Panc1 (cell line): ENCODE results near the gene ERG28. TPM values are rescaled to one million over a fixed set of nuclear protein-coding genes. Genes with fewer than 3 reads are reported as not detected.

ENCODE experiments used
- ATAC-seq: fragments of 200-7000 bp; cut with Tn5 transposase; 2 replicates; pipeline ENCODE4 v1.9.1; 2020; ENCODE audit warnings: mild to moderate bottlenecking, moderate library complexity
- BruUV-seq: library from RNA; stranded (reverse); fragments of 400-500 nt; replicated peaks from 2 replicates; lab custom pipeline; 2021; lab: Mats Ljungman, UMichigan
- CTCF ChIA-PET: fragments of 300-600 bp; sonication (Branson Sonifier 250); formaldehyde crosslinking; loops from one replicate; lab custom pipeline; 2022; ENCODE audit warnings: antibody characterized with exemption; lab: Charles Lee
- POLR2A ChIA-PET: fragments of 300-600 bp; sonication (Branson Sonifier 250); formaldehyde crosslinking; loops from one replicate; lab custom pipeline; 2022; ENCODE audit warnings: antibody characterized with exemption; lab: Charles Lee
- DNase-seq: peaks from one replicate; pipeline ENCODE4 v3.0.0-alpha.2; 2010; ENCODE audit warnings: low read depth, low spot score
- H3K27ac ChIP-seq: 2 replicates; pipeline ENCODE4 v1.5.1; 2011; ENCODE audit warnings: mild to moderate bottlenecking, low read length, inconsistent platforms
- H3K27me3 ChIP-seq: fragments of 200-500 bp; sonication (Bioruptor generic); 2 replicates; pipeline ENCODE4 v1.6.0; 2014; ENCODE audit warnings: low read length, inconsistent platforms; ENCODE audit not compliant: control insufficient read depth, insufficient read depth
- H3K36me3 ChIP-seq: fragments of 200-500 bp; sonication (Bioruptor generic); 2 replicates; pipeline ENCODE4 v1.5.1; 2014; ENCODE audit warnings: inconsistent platforms, mild to moderate bottlenecking, low read length, moderate library complexity; ENCODE audit not compliant: control insufficient read depth, insufficient read depth
- H3K4me1 ChIP-seq: 2 replicates; pipeline ENCODE4 v1.5.1; 2011; ENCODE audit warnings: inconsistent platforms, mild to moderate bottlenecking, low read length, moderate library complexity; ENCODE audit not compliant: control insufficient read depth, insufficient read depth
- H3K4me3 ChIP-seq, 2 experiments: 2 replicates each; pipeline ENCODE4 v1.5.1; 2011 to 2012; ENCODE audit warnings: low read depth in 2 of 2, low read length in 2 of 2, mild to moderate bottlenecking in 2 of 2, inconsistent platforms in 1 of 2, moderate library complexity in 1 of 2
- H3K9me3 ChIP-seq: fragments of 200-500 bp; sonication (Bioruptor generic); 2 replicates; pipeline ENCODE4 v1.5.1; 2014; ENCODE audit warnings: low read depth, mild to moderate bottlenecking, inconsistent platforms, low read length, moderate library complexity; ENCODE audit not compliant: control insufficient read depth, insufficient read depth
- CTCF ChIP-seq: fragments of 450-650 bp; IDR thresholded peaks from 2 replicates; pipeline ENCODE4 v1.5.1; 2017; ENCODE audit warnings: mild to moderate bottlenecking
- POLR2AphosphoS5 ChIP-seq: IDR thresholded peaks from 2 replicates; pipeline ENCODE4 v1.6.1; 2012; ENCODE audit warnings: mild to moderate bottlenecking, low read depth, low read length, moderate library complexity
- REST ChIP-seq, 2 experiments: IDR thresholded peaks; 2 replicates each; pipeline ENCODE4 v1.6.1; 2011 to 2012; ENCODE audit warnings: low read depth in 2 of 2, control low read depth in 1 of 2, low read length in 1 of 2, mild to moderate bottlenecking in 1 of 2, moderate library complexity in 1 of 2; ENCODE audit not compliant: insufficient read depth in 1 of 2
- SIN3A ChIP-seq: IDR thresholded peaks from 2 replicates; pipeline ENCODE4 v1.6.1; 2012; ENCODE audit warnings: low read depth, mild to moderate bottlenecking, low read length, moderate library complexity, borderline replicate concordance; ENCODE audit not compliant: insufficient read depth
- TCF7L2 ChIP-seq: IDR thresholded peaks from 2 replicates; pipeline ENCODE4 v1.6.1; 2011; ENCODE audit warnings: mild to moderate bottlenecking, low read depth, low read length, inconsistent platforms
- in situ Hi-C: cut with HindIII; loops from 2 replicates; pipeline ENCODE4 v1.10.0; 2016; ENCODE audit warnings: low sequenced_read_pairs, low pct_unique_long_range_greater_than_20kb
- intact Hi-C: fragments of 100-400 bp; cut with micrococcal nuclease; formaldehyde crosslinking; loops from one replicate; pipeline ENCODE4 v1.10.0; 2022; ENCODE audit not compliant: unreplicated experiment
- total RNA-seq: library from RNA; stranded (reverse); gene quantifications from one replicate; pipeline ENCODE4 v1.2.1, GENCODE V29; 2021; ENCODE audit not compliant: unreplicated experiment

ERG28 gene
- total RNA-seq, 1 experiment from 2014 or later: 23.1 TPM

GRCh38 chr14:75607842-75608640, 52.6 kb downstream of the ERG28 start:
- CTCF ChIA-PET: no interaction called here
- in situ Hi-C loops (no loop called here), intact Hi-C loops (no loop called here)
- peaks cover 6% of the 10 kb centered on the region; the same call in 1 of the 2 replicates for H3K9me3 ChIP-seq
- DNase-seq (no peak), ATAC-seq (no peak)
- no peaks in the 10 kb centered on the region for H3K36me3 ChIP-seq
- H3K27ac ChIP-seq: no peak overlapping the region
- no peak for TF ChIP-seq CTCF
- TF ChIP-seq TCF7L2: no peak
- no peak for TF ChIP-seq SIN3A
- TF ChIP-seq POLR2AphosphoS5: no peak
- TF ChIP-seq REST (IDR thresholded peaks at IDR 0.05; ENCODE audit: insufficient read depth in 1 of 2, low read depth in 2 of 2, low read length in 1 of 2): no peak
- peaks cover 4% of the 10 kb centered on the region for H3K4me1 ChIP-seq
- POLR2A ChIA-PET: no interaction called here
- H3K27me3 ChIP-seq: no peaks in the 10 kb centered on the region
- BruUV-seq: no TSS peak
- H3K4me3 ChIP-seq: no peak overlapping the region

- no peak overlapping the region for H3K27ac ChIP-seq
- POLR2A ChIA-PET: no interaction called here
- no TSS peak for BruUV-seq
- no peaks in the 10 kb centered on the region for H3K27me3 ChIP-seq
- H3K4me3 ChIP-seq: no peak overlapping the region
- CTCF ChIA-PET: no interaction called here
- no peak for ATAC-seq
- H3K9me3 ChIP-seq: peaks cover 6% of the 10 kb centered on the region; the same call in 1 of the 2 replicates
- intact Hi-C loops: no loop called here
- no peaks in the 10 kb centered on the region for H3K36me3 ChIP-seq
- peaks cover 4% of the 10 kb centered on the region for H3K4me1 ChIP-seq
- TF ChIP-seq CTCF: no peak
- TF ChIP-seq SIN3A: no peak
- no peak for TF ChIP-seq REST (IDR thresholded peaks at IDR 0.05; ENCODE audit: insufficient read depth in 1 of 2, low read depth in 2 of 2, low read length in 1 of 2)
- no peak for TF ChIP-seq POLR2AphosphoS5
- TF ChIP-seq TCF7L2: no peak
- no peak for DNase-seq
- in situ Hi-C loops: no loop called here
These were observed 53.6 kb downstream of the ERG28 start for GRCh38 chr14:75607044-75607443.
